ENCODE results near the gene APOE.
A peak's percentile ranks its signal among the peaks of the same experiment; 100 is the strongest.

Gene APOE

DNA sequence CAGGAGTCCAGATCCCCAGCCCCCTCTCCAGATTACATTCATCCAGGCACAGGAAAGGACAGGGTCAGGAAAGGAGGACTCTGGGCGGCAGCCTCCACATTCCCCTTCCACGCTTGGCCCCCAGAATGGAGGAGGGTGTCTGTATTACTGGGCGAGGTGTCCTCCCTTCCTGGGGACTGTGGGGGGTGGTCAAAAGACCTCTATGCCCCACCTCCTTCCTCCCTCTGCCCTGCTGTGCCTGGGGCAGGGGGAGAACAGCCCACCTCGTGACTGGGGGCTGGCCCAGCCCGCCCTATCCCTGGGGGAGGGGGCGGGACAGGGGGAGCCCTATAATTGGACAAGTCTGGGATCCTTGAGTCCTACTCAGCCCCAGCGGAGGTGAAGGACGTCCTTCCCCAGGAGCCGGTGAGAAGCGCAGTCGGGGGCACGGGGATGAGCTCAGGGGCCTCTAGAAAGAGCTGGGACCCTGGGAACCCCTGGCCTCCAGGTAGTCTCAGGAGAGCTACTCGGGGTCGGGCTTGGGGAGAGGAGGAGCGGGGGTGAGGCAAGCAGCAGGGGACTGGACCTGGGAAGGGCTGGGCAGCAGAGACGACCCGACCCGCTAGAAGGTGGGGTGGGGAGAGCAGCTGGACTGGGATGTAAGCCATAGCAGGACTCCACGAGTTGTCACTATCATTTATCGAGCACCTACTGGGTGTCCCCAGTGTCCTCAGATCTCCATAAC lies at the start of gene APOE:
TSS of gene APOE (plus strand) at position 360 of the 724 bp plus-strand sequence. CDS start 829 bp downstream, outside the sequence.
- ATAC-seq, result peak; percentile 36
- TF ChIP-seq PPARA (CRISPR knock-in tag; IDR thresholded peaks at IDR 0.05; ENCODE audit: borderline replicate concordance), result no peak
- TF ChIP-seq ZFP3 (CRISPR knock-in tag; IDR thresholded peaks at IDR 0.05), result no peak
- TF ChIP-seq ISL1 (CRISPR knock-in tag; IDR thresholded peaks at IDR 0.05), result no peak
- TF ChIP-seq OSR1 (CRISPR knock-in tag; IDR thresholded peaks at IDR 0.05), result no peak
- TF ChIP-seq, protein P1, sequence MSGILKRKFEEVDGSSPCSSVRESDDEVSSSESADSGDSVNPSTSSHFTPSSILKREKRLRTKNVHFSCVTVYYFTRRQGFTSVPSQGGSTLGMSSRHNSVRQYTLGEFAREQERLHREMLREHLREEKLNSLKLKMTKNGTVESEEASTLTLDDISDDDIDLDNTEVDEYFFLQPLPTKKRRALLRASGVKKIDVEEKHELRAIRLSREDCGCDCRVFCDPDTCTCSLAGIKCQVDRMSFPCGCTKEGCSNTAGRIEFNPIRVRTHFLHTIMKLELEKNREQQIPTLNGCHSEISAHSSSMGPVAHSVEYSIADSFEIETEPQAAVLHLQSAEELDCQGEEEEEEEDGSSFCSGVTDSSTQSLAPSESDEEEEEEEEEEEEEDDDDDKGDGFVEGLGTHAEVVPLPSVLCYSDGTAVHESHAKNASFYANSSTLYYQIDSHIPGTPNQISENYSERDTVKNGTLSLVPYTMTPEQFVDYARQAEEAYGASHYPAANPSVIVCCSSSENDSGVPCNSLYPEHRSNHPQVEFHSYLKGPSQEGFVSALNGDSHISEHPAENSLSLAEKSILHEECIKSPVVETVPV (CRISPR knock-in tag; IDR thresholded peaks at IDR 0.05), result no peak
- TF ChIP-seq ZNF8 (CRISPR knock-in tag; IDR thresholded peaks at IDR 0.05), result no peak
- no peak for TF ChIP-seq PATZ1 (CRISPR knock-in tag; IDR thresholded peaks at IDR 0.05; ENCODE audit: borderline replicate concordance)
- no peak for TF ChIP-seq CSDC2 (CRISPR knock-in tag; IDR thresholded peaks at IDR 0.05)

DNA sequence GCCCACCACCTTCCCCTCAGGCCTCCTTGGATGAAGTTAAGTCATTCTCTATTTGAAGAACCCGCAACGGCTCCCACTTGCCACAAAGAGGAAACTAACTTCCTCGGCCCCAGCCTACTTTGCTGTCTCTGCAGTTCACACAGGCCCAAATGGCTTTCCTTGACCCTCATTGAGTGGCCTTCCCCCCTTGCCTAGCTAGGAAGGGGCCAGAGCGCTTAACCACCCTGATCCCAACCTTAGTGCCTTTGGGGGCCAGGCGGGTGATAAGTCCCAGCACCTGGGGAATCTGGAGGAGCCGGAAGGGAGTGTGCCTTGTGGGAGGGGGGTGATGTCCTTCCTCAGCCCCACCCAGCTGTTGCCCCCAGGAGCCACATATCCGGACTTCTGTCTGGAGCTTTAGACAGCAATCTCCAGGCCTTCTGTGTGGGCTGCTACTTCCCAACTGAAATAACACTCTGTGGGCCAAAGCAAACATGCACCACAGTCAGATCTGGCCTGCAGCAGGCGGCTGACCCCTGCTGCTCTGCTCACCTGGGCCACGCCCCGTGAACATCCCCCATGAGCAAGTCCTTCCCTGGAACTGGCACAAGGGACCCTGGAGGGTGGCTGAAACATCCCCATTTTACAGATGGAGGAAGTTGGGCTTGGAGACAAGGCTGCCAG lies 49.0 kb upstream of the APOE start:
- no peak for TF ChIP-seq ZC3H10 (CRISPR knock-in tag; IDR thresholded peaks at IDR 0.05)
- TF ChIP-seq, protein P2, sequence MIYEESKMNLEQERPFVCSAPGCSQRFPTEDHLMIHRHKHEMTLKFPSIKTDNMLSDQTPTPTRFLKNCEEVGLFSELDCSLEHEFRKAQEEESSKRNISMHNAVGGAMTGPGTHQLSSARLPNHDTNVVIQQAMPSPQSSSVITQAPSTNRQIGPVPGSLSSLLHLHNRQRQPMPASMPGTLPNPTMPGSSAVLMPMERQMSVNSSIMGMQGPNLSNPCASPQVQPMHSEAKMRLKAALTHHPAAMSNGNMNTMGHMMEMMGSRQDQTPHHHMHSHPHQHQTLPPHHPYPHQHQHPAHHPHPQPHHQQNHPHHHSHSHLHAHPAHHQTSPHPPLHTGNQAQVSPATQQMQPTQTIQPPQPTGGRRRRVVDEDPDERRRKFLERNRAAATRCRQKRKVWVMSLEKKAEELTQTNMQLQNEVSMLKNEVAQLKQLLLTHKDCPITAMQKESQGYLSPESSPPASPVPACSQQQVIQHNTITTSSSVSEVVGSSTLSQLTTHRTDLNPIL (CRISPR knock-in tag; IDR thresholded peaks at IDR 0.05; ENCODE audit: low read depth), result no peak
- TF ChIP-seq, protein P3, sequence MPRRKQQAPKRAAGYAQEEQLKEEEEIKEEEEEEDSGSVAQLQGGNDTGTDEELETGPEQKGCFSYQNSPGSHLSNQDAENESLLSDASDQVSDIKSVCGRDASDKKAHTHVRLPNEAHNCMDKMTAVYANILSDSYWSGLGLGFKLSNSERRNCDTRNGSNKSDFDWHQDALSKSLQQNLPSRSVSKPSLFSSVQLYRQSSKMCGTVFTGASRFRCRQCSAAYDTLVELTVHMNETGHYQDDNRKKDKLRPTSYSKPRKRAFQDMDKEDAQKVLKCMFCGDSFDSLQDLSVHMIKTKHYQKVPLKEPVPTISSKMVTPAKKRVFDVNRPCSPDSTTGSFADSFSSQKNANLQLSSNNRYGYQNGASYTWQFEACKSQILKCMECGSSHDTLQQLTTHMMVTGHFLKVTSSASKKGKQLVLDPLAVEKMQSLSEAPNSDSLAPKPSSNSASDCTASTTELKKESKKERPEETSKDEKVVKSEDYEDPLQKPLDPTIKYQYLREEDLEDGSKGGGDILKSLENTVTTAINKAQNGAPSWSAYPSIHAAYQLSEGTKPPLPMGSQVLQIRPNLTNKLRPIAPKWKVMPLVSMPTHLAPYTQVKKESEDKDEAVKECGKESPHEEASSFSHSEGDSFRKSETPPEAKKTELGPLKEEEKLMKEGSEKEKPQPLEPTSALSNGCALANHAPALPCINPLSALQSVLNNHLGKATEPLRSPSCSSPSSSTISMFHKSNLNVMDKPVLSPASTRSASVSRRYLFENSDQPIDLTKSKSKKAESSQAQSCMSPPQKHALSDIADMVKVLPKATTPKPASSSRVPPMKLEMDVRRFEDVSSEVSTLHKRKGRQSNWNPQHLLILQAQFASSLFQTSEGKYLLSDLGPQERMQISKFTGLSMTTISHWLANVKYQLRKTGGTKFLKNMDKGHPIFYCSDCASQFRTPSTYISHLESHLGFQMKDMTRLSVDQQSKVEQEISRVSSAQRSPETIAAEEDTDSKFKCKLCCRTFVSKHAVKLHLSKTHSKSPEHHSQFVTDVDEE (CRISPR knock-in tag; IDR thresholded peaks at IDR 0.05), result 0 out of 2 replicates have a peak, but pooled peaks have one; percentile 27
- TF ChIP-seq, protein P1 (CRISPR knock-in tag; IDR thresholded peaks at IDR 0.05), result no peak
- TF ChIP-seq ESRRG (CRISPR knock-in tag; IDR thresholded peaks at IDR 0.05), result no peak
- peak; percentile 92 for TF ChIP-seq TCF4 (CRISPR knock-in tag; IDR thresholded peaks at IDR 0.05; ENCODE audit: borderline replicate concordance)
- ATAC-seq, result no peak

GRCh38 chr19:44857837-44858236 lies 47.8 kb upstream of the APOE start:
- no peak for ATAC-seq
- TF ChIP-seq ZNF565 (CRISPR knock-in tag; conservative IDR thresholded peaks at IDR 0.05; ENCODE audit: low read depth), result no peak
- TF ChIP-seq, protein P3 (CRISPR knock-in tag; IDR thresholded peaks at IDR 0.05), result no peak
- TF ChIP-seq, protein P1 (CRISPR knock-in tag; IDR thresholded peaks at IDR 0.05), result no peak
